Muscle of back (tissue), 11 donors: ENCODE results near the gene NAPEPLD. TPM values are rescaled to one million over a fixed set of nuclear protein-coding genes. Genes with fewer than 3 reads are reported as not detected.
A peak's percentile ranks its signal among the peaks of the same experiment; 100 is the strongest.
"Not testable (repeated sequence)": the region's sequence is repeated elsewhere in the genome, so short reads cannot be mapped to it uniquely, and the experiment has no call there.

Experiments
- DNase-seq, 3 donors: peaks; one replicate each; pipeline versions ENCODE4 v3.0.0 to v3.0.0-alpha.2; 2013
- polyA plus RNA-seq, 10 donors: library from polyadenylated mRNA; unstranded; fragments of 120-200 nt; gene quantifications; one replicate each; pipeline ENCODE4 v1.2.1, GENCODE V29; 2013; ENCODE audit not compliant: insufficient read length in 10 of 10

Gene NAPEPLD
- polyA plus RNA-seq, 10 donors: 11.0 to 20.5 (median 14.7) TPM

DNA sequence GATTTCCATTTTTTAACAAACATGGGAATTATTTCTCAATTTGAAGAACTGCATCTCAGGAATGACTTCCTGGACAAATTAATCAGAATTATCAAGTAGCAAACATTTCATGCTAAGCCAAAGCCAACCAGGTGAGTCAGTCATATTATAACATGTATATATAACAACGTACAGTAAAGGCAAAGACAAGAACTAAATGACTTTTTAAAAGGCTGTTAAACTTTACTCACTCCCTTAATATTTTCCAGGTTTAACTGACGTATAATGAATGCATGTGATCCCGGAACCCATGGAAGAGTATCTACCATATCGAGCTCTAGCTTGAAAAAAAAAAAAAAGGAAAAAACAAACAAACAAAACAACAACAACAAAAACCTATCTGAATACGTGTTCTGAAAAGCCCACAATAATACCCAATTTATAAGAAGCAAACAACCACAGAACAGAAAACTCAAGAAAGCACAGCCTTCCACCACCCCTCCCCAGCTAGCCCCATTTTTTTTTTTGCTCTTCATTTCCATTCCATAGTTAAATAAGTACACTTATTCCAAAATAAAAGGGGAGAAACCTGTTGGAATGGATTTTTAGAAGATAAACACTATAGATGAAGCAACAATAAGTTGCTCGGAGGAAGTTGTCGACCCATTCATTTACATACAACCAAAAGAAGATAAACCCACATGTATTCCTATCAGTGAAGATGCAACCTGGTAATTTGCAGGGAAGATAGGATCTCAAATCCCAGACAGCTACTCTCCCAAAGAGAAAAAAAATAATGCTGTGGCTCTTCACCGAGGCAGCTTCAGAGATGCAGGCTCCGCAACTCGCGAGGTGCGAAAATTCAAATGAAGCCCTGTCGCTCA is 537 bp downstream of the NAPEPLD start:
- no peak for DNase-seq

DNA sequence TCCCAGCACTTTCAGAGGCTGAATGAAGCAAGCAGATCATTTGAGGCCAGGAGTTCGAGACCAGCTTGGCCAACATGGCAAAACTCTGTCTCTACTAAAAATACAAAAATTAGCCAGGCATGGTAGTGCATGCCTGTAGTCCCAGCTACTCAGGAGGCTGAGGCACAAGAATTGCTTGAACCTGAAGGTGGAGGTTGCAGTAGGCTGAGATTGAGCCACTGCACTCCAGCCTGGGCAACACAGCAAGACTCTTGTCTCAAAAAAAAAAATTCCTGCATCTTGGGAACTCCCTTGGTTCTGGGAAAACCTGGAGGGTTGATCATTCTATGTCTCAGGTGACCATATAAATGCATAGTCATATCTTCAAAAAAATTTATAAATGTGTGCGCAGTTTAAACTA is 4.1 kb downstream of the NAPEPLD start:
- DNase-seq: not testable (repeated sequence)

DNA sequence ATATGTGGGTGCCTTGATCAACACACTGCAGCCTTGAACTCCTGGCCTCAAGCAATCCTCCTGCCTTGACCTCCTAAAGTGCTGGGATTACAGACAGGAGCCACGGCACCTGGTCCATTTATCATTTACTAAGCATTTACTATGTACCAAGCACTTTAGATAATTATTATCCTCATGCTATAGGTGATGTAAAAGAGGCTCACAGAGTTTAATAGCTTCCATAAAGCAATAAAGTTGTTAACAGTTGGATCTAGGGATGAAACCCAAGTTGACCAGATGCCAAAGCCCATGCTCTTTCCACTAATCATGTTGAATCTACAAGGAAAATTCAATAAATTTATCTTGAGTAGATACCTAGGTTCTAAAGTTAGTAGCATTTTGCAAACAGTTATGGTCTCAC is 5.0 kb downstream of the NAPEPLD start:
- DNase-seq: no peak

DNA sequence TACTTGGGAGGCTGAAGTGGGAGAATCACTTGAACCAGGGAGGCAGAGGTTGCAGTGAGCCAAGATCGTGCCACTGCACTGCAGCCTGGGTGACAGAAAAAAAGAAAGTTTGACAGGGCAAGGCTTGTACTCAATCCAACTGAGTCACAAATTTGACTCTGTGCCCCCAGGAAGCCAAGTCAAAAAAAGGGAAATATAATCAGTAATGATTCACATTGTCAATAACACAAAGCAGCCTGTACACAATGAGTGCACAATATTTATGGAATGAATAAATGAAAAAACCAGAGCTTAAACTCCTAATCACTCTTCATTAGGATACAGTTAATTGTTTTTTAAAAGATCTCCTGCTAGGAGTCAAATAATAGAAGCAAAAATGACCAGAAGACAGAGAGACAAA is 6.4 kb downstream of the NAPEPLD start:
- DNase-seq: no peak

DNA sequence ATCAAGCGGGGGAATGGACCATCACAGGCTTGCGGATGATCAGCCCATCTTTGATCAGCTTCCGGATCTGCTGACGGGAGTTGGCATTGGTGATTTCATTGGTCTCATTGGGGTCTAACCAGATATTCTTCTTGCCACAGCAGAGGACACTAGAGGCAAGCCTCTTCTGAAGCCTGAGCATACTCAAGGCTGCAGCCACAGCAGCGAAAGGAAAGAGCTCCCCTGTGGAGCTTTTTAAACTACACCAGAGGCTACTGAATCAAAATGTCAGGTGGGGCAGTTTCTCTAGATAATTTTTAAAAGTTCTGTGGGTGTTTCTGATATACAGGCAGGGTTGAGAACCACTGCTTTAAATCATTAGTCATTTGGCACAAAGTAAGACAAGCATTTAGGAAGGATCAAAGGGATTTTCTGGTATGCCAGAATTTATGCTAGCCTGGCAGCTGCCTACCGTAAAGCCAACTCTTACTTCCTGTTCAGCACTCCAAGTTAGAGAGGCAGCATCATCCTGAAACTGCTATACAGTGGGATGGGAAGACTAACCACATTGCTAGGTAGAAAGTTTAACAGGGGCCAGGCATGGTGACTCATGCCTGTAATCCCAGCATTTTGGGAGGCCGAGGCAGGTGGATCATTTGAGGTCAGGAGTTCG is 7.0 kb downstream of the NAPEPLD start:
- DNase-seq: no peak

DNA sequence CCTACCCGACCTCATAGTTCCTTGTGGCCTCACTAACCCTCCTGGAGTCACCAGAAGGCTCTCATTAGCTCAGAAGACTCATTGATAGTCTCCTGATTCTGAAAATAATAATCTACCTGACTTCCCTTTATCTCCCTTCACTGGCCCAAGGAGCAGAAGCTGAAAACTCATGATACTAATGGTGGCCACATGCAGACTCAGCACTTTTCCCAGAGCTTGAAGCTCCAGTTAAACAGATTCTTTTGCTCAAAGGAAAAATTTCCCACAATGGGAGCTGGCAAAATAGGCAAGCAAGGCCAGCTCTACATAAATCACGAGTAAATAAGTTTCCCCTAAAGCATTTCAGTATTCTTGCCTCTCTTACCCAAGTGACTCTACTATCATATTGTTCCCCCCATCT is 8.2 kb downstream of the NAPEPLD start:
- DNase-seq: no peak

DNA sequence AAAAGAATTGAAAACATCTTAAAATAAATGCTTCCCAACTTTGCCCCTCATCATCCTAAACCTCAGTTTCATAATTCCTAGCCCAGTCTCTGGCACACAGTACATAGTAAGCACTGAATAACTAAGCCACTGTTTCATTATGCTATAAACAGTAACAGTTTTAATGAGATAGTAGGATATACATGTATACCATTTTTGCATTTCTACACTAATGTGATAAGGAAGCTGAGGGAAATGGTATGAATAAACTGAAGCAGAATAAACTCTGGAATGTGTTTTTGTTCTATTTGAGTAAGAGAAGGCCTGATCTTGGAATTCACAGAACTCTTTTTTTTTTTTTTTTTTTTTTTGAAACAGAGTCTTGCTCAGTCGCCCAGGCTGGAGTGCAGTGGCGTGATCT is 8.8 kb downstream of the NAPEPLD start:
- DNase-seq: no peak

DNA sequence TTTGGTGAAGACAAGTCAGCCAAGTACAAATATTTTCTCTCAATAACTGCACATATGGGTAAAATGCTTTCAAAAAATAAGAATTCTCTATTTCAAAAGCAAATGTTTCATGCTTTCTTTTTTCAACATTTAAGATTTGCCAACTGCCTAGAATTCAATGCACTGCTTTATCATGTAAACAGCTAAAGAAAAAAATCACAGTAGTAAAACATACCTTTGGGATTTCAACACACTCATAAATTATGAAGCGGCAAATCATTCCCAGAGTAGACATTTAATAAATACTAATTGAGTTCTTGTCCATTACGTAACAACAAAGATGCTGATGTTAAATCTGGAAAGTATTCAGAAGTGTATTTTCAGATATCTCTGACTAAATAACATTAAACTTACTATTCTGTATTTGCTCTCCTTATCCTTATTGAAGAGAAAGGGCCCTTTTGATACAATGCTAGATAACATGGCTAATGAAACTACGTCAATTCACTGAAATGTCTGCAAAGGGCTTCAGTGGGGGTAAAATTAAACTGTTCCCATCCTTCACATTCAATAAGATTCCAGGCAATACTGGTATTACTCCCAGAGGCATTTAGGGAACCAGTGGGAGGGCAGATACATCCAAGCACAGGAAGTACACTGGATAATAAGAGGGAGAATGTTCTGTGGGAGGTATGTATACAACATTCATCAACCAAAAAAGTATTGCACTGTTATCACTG is 13.9 kb downstream of the NAPEPLD start:
- peak in 1 of 3 donors; percentile 29 for DNase-seq

DNA sequence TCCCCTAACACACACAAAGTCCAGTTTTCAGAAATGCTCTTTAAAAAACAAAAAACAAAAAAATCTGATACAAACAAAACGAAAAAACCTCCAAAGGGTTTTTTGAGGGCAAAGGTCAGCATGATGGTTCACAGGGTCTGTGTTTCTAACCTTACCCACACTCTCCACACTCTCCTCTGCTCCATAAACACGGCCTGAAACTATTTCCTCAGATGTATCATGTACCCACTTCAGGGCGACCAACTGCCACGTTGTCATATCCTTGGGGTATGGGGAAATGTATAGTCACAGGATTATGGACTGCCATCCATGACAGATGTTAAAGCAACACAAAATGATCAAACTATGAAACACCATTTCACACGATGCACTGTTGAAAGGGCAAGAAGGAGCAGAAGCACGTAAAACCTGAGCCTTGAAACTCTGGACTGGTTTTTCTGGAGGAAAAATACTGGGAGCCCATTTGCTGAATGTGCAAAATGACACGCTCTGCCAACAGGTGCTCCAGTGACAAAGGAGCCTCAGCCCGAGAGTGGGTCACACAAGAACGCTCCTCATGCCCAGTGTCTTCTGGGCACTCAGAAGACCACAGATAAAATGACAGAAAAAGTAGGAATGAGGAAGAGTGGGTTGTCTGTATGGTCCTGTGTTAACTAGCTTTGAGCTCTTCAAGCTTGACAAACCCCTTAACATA is 15.8 kb downstream of the NAPEPLD start:
- DNase-seq: no peak

DNA sequence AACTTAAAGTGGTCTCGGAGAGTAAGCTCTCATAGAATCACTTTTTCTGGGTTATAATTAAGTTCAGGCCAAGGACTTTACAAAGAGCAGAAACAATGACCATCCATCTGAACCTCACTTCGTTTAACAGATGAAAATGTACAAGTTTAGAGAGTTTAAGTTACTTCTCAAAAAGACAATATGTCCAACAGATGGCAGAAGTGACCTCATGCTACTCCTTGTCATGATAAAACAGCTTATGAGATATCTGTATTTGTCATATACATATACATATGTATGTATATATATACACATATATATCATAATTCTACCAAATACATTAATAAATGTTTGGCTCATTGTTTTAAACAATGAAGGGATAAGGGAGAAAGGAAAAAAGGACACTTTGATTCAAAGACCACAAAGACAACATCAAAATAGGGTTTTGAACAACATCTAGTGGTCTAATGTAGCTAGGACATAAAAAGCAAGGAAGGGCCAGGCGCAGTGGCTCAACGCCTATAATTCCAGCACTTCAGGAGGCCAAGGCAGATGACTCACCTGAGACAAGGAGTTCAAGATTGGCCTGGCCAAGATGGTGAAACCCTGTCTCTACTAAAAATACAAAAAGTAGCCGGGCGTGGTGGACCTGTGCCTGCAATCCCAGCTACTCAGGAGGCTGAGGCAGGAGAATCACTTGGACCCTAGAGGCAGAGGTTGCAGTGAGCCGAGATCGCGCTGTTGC is 17.8 kb downstream of the NAPEPLD start:
- DNase-seq: no peak

DNA sequence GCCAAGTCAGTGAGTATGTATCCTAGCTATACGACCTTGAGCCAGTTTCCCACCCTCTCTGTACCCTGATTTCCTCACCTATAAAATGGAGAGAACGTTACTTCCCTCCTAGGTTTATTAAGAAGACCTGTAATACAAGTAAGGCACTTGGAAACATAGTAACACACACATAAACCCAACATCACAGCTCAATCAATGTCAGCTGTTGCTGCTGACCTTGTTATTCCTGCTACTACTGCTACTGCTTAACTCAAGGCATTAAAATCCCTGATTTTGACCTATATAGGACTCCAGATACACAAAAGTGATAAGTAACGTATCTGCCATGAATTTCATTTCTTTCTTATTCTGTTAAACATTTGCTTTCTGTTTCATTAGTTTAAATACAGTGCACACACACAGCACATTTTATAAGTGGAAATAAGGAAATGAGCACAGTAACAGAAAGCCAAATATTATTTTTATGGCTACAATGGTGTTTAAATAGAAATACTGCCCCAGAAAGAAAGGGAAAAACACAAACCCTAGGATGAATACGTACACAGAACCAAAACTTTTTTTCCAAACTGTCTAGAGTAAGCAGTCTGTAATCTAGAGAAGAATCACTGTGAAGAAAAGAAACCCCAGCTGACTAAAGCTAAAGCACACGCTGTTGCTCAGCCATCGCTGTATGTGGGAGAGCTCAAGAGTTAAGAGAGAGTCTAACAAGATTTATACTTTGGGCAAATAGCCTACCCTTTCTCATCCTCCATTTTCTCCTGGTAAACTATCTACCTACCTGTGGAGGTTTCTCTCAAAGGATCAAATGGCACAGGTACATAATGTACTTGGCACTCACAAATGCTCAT is 19.0 kb downstream of the NAPEPLD start:
- DNase-seq: no peak

DNA sequence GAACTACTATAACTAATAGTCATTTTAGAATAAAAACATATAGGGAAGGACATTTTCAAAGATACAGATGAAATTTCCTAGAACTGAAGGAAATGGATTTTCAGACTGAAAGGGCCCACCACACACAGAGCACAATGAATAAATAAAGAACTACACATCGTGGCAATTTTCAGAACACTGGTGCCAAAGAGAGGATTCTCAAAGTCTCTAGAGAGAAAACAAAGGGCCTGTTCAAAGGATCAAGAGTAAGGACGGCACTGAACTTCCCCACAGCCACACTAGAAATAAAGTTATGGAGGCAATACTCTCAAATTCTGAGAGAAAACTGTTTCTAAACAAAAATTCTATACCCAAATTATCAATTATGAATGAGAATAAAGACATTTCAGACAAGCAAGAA is 21.9 kb downstream of the NAPEPLD start:
- no peak for DNase-seq

DNA sequence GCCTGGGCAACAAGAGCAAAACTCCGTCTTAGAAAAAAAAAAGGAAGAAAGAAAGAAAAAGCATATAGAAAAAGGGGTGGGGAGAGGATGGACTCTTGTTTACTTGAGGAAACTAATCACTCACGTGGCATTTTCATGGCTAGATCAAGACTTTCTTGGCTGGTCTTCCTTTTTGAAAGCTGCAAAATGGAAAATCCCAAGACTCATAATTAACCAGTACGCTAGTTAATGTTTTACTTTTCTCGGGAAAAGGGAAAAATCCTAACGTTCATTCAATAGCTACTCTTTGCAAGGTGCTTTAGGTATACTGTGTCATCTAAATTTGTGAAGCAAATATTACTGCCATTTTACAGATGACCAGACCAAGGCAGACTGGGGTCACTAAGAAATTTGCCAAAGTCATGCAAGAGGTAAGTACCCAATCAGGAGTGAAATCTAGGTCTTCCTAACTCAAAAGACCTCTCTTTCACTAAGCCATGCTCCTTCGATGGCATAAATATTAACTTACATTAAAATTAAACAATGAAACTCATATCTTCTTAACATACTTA is 24.4 kb downstream of the NAPEPLD start:
- DNase-seq: no peak

DNA sequence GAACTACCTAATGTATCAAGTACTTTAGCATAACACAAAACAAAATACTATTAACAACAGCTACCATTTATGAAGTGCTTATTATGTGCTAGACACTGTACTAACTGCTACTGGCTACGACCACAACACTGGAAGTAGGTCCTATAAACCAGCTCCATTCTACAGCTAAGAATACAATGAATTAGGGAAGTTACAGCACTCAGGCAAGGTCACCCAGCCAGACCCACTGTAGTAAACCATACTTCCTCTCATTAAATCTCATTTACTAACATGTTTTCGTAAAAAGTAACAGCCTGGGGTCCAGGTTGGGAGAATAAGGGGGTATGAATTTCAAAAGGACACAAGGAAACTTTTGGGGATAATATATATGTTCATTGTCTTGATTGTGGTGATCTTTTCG is 25.4 kb downstream of the NAPEPLD start:
- DNase-seq: no peak

DNA sequence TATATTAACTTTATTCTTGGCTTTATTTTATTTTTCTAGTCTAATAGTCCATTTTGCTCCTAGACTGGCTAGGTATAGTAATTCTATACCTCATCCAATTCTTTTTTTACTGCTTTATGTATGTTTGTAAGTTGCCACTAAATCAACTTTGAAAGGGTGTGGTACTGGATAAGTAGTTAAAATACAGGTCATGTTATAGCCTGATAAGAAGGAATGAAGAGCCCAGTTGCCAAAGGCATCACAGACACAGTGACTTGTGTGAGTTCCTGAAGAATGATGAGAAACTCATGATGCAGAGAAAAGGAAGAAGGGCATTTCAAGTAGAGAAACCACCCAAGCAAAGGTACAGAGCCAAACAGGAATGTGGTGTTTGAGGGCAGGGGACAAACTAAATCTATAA is 27.3 kb downstream of the NAPEPLD start:
- no peak for DNase-seq

DNA sequence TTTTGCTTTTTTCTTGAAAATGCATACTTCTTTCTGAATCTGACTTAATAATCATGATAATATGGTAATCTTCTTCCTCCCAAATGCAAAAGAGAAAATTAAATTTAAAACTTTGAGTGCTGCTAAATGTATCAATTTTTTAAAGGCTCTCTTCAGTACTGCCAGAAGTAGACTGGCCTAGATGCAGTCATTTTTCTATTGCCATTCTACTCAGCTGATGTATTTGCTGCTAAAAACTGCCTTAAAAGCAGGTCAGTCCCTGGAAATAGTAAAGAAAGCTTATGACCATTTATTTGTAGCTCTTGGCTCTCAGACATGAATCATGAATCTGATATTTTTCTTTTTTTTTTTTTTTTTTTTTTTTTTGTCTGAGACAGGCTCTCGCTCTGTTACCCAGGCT is 28.5 kb downstream of the NAPEPLD start:
- DNase-seq: no peak

DNA sequence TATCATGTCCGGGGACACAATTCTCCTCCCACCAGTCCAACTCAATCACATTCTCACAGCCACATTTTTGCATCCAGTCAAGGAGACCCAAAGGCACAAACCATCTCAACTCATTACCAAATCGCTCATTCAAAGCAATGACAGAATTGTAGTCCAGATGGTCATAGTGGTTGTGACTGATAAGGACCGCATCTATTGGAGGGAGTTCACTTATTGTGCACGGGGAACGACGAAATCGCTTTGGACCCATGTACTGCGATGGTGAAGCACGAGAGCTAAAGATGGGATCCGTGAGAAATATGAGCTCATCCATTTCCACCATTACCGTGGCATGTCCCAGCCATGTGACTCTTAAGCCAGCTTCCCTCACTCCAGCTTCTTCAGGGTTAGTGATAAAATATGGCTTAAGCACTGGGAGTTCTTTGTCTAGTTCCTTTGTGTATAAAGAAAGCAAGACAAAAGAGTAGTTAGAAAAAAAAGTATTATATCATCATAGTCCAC is 29.1 kb downstream of the NAPEPLD start:
- DNase-seq: no peak

DNA sequence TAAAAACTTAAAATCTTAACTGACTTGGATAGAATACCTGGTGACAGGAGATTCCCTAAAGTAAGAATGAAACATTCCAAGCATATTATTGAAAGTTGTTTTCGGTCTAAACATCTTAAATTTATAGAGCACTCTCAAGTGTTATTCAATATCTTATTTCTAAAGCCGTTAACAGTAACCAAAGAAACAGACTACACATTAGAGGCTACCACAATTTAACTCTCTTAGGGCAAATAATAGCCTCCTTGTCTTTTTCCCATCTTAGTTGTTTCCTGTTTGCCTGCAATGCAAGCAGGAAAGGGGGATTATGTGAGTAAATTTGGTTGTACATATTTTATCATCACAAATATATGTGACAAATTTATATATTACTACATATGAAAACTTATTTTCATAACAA is 31.4 kb downstream of the NAPEPLD start:
- no peak for DNase-seq

DNA sequence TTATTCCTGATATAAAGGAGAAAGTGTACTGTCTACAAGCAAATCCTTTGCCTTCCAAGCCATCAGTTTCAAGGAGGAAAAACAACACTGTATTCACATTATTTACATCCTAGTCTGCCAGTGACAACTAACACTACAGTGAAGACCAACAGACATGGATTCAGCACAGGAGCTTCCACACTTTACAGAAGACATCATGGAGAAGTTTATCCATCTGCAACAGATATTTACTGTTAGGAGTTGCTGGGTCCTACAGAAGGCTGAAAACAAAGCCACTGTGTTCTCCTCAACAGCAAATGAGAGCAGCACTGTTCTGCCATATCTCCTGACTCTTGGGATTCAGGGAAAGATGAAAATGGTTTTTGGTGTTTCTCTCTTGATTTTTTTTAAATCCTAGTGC is 31.9 kb downstream of the NAPEPLD start:
- DNase-seq: no peak

DNA sequence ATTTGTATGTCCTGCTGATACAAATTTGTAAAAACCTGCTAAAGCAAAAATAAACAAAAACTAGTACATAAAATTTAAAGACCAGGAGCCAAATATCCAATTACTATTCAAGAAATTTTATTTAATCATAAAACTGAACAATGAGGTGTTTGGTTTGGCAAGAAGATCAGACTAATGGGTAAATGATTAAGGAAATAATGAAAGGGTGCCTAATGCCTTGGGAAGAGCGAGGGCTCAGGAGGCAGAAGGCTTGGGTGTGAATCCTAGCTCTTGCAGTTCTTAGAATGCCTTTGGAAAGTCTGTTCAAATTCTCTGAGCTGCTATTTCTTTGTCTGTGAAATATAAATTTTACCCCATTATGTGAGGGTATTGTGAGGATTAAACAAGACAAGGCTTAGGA is 32.4 kb downstream of the NAPEPLD start:
- no peak for DNase-seq
